WTC11 (cell line): Measurements from ENCODE around the gene ANKRD65.

Experiments used
- AFF4 ChIP-seq: sonication (generic); formaldehyde crosslinking; IDR thresholded peaks from 2 replicates; pipeline ENCODE4 v1.8.1; 2023; ENCODE audit warnings: mild to moderate bottlenecking, missing genetic modification reagents, borderline replicate concordance
- ATF3 ChIP-seq: sonication (generic); formaldehyde crosslinking; conservative IDR thresholded peaks from 2 replicates; pipeline ENCODE4 v1.8.1; 2022; ENCODE audit warnings: mild to moderate bottlenecking, missing genetic modification reagents
- CREM ChIP-seq: sonication (generic); formaldehyde crosslinking; IDR thresholded peaks from 2 replicates; pipeline ENCODE4 v1.8.1; 2022; ENCODE audit warnings: mild to moderate bottlenecking, missing genetic modification reagents, moderate library complexity
- CTCF ChIP-seq: fragments of 200-600 bp; IDR thresholded peaks from 2 replicates; pipeline ENCODE4 v1.8.0; 2022; ENCODE audit warnings: antibody characterized with exemption
- KAT7 ChIP-seq: sonication (generic); formaldehyde crosslinking; IDR thresholded peaks from 2 replicates; pipeline ENCODE4 v1.8.1; 2023; ENCODE audit warnings: missing genetic modification reagents, mild to moderate bottlenecking, borderline replicate concordance
- SP1 ChIP-seq: sonication (generic); formaldehyde crosslinking; conservative IDR thresholded peaks from 2 replicates; pipeline ENCODE4 v1.8.1; 2022; ENCODE audit warnings: missing genetic modification reagents
- TCF7 ChIP-seq: sonication (generic); formaldehyde crosslinking; IDR thresholded peaks from 2 replicates; pipeline ENCODE4 v1.8.0; 2022; ENCODE audit warnings: mild to moderate bottlenecking, low read depth, missing genetic modification reagents, moderate library complexity
- ZNF263 ChIP-seq: sonication (generic); formaldehyde crosslinking; IDR thresholded peaks from 2 replicates; pipeline ENCODE4 v1.8.1; 2022; ENCODE audit warnings: low read depth, mild to moderate bottlenecking, moderate library complexity, missing genetic modification reagents

- no peak for TF ChIP-seq AFF4
- no peak for TF ChIP-seq CTCF
- TF ChIP-seq KAT7 (CRISPR knock-in tag), result no peak
- no peak for TF ChIP-seq CREM (CRISPR knock-in tag)
- no peak for TF ChIP-seq ZNF263
- no peak for TF ChIP-seq SP1 (CRISPR knock-in tag)
- TF ChIP-seq ATF3 (CRISPR knock-in tag), result no peak
- no peak for TF ChIP-seq TCF7 (CRISPR knock-in tag)
Observed at GRCh38 chr1:1421907-1422464, 910 bp upstream of the ANKRD65 start.
